Embryonic facial prominence (tissue), 1 donor: ENCODE measurements around the gene AMPD2.

Source experiments
- DNase-seq: peaks from one replicate; pipeline ENCODE4 v3.0.0-alpha.2; 2016; ENCODE audit errors: extremely low spot score

AMPD2 gene

GRCh38 chr1:109617291-109617801 lies 2.3 kb upstream of the AMPD2 start:
- no peak for DNase-seq

- DNase-seq: no peak
Observed at GRCh38 chr1:109618661-109619575, 719 bp upstream of the AMPD2 start.

GRCh38 chr1:109620401-109620791 lies 759 bp downstream of the AMPD2 start:
- DNase-seq: peak; percentile 13

DNA sequence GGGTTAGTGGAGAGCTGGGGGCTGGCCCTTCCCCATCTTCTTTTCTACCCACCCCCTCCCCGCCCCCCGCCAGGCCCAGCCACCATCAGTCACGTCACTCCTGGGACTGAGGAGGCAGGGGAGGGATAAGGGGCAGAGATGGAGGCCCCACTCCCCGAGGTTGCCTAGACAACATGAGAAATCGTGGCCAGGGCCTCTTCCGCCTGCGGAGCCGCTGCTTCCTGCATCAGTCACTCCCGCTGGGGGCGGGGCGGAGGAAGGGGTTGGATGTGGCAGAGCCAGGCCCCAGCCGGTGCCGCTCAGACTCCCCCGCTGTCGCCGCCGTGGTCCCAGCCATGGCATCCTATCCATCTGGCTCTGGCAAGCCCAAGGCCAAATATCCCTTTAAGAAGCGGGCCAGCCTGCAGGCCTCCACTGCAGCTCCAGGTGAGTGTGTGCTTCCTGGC lies 1.2 kb downstream of the AMPD2 start:
- DNase-seq: peak; percentile 87

GRCh38 chr1:109621379-109622136 lies 1.9 kb downstream of the AMPD2 start:
- no peak for DNase-seq

- DNase-seq: no peak
Observed at GRCh38 chr1:109622137-109622892, 2.7 kb downstream of the AMPD2 start.

DNA sequence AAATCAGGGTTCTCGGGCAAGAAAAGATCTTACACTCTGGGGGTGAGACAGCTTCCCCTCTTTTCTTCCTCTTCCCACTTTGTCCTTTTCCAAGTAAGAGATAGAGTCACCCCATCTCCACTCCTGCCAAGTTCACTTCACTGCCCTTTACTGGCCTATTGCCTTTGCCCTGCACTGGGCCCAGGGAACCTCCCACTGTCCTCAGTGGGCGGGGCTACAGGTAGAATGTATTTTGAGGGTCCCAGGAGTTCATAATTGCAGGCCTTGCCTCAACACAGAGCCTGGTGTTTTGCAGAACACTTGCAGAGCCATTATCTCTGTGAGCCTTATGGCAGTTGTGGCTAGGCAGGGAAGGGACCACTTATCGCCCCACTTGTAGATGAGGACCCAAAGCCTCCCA lies 3.3 kb downstream of the AMPD2 start:
- no peak for DNase-seq

DNA sequence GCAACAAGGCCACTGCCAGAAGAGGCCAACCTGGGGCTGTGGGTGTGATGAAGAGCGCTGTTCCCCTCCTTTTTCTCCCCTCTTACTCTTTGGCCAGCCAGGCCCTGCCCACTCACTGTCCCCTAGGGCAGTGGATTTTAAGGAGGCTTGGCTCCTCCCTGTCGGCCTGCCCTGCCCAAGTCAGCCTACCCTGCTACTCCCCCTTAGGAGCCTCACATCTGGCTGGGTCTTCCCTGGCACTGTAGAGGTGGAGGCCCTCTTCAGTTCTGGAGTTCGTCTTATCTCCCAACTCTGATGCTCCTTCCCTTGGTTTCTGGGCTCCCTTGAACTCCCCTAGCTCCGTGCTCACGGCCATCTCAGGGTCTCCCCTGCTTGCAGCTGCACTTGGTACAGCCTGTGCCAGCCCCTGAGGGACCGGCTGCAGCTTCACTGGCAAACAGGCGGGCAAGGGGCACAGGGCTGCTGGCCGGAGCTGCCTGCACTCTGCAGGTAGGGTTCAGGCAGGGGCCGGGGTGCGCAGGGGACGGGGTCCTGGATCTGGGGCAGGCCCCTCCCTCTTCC lies 4.0 kb downstream of the AMPD2 start:
- no peak for DNase-seq

DNA sequence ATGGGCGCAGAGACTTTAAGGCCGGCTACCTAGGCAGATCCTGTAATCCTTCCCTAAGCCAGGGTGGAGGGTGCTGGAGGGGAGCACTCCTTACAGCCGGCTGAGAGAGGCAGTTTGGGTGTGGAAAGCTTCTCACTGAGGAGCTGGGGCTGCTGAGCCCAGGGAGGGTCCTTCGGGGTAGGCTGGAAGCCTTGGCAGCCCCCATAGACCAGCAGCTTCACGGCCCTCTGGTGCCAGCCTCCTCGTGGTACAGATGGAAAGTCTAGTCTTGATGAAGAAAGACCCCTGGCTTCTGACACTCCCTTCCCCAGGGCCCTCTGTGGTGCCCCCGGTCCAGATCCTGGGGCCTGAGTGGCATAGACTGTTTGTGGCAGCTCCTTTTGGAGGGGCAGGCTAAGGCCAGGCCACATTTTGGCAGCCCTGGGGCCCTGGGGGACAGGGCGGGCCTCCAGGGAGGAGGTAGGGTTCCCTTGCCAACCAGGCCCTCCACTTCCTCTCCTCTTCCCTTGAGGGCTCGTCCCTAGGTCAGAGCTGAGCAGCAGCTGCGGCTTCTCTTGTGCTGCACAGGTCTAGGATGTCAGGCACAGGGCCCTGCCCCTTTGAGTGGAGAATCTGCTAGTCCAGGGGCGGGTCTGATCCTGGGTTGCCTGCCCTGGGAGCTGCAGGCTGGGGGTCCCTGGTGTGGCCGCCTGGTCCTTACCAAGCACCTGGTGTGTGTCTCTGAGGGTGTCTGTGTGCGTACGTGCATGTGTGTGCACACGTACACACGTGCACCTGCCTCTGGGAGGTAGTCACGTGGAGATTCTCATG lies 4.8 kb downstream of the AMPD2 start:
- DNase-seq: no peak

DNA sequence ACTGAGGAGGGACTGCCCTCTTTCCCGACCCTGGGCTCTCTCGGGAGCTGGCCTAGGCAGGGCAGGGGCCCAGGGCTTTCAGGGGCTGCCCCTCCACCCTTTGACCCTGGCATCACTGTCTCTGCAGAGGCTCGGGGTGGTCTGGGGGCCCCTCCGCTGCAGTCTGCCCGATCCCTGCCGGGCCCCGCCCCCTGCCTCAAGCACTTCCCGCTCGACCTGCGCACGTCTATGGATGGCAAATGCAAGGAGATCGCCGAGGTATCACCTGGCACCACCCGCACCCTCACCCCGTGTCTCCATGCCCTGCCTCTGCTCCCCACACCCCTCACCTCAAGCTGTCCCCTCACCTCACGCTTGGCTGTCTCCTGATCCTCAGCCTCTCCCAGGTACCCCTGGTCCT lies 5.5 kb downstream of the AMPD2 start:
- no peak for DNase-seq

DNA sequence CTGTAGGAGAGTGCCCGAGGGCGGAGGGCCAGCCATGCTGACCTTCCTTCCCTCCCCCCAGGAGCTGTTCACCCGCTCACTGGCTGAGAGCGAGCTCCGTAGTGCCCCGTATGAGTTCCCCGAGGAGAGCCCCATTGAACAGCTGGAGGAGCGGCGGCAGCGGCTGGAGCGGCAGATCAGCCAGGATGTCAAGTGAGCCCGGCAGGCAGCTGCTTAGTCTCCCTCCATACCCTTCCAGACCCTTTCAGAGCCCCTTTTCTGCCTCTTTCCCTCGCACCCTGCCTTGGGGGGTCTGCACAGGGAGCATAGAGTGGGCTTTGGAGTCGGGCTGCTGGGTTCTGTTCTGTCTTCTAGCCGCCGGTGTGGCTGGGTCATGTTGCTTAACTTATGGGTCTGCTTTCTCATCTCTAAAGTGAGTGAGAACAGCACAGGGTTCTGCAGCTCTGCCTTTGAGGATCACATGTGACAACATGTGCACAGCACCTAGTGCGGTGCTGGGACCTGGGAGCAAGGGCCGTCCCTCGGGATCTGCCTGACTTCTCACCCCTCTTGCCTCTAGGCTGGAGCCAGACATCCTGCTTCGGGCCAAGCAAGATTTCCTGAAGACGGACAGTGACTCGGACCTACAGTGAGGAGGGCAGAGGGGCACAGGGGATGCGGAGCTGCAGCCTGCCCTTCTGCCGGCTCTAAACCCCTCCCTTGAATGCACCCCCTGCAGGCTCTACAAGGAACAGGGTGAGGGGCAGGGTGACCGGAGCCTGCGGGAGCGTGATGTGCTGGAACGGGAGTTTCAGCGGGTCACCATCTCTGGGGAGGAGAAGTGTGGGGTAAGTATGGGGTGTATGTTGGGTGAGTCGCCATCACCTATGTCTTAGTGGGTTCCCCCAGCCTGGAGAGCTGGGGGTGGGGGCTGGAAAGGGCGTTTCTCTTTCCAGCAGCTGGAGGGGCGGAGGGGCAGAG lies 6.2 kb downstream of the AMPD2 start:
- DNase-seq: no peak

GRCh38 chr1:109626682-109627408 lies 7.2 kb downstream of the AMPD2 start:
- no peak for DNase-seq

DNA sequence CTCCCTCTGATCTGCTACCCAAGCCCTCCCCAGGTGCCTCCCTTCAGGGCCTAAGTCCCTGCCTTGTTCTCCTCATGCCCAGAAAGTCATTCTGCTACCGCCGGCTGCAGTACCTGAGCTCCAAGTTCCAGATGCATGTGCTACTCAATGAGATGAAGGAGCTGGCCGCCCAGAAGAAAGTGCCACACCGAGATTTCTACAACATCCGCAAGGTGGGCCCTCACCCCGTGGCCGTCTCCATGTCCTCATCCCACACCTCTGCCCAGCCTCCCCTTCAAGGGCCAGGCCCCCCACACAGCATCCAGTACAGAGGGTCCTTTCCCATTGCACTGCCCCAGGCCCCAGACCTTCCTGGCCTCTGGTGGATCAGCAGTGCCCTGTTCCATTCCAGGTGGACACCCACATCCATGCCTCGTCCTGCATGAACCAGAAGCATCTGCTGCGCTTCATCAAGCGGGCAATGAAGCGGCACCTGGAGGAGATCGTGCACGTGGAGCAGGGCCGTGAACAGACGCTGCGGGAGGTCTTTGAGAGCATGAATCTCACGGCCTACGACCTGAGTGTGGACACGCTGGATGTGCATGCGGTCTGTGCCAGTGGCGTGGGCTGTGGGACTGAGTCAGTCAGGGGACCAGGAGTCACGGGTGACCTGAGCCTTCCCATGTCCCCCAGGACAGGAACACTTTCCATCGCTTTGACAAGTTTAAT lies 8.2 kb downstream of the AMPD2 start:
- DNase-seq: no peak

DNA sequence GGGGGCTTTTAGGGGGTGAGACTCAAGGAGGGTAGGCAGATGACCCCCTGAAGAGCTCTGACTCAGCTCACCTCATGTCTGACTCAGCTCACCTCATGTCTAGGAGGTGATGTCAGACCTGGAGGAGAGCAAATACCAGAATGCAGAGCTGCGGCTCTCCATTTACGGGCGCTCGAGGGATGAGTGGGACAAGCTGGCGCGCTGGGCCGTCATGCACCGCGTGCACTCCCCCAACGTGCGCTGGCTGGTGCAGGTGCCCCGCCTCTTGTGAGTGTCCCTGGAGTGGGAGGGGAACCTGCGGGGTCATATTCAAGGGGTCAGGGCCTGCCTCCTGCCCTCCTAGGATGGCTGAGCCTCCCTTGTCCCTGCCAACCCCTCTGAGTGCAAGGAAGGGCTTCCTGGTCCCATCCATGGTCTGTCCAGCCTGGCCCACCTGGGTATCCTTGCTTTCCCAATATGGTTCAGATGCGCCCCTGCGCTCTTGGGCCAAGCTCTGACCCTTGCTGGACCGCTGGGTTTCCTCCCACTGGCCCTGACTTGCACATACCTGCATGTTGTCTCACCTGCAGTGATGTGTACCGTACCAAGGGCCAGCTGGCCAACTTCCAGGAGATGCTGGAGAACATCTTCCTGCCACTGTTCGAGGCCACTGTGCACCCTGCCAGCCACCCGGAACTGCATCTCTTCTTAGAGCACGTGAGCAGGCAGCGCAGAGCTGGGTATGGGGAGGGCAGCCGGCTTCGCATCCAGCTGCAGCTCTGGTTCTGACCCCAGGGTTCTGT lies 9.1 kb downstream of the AMPD2 start:
- DNase-seq: no peak

DNA sequence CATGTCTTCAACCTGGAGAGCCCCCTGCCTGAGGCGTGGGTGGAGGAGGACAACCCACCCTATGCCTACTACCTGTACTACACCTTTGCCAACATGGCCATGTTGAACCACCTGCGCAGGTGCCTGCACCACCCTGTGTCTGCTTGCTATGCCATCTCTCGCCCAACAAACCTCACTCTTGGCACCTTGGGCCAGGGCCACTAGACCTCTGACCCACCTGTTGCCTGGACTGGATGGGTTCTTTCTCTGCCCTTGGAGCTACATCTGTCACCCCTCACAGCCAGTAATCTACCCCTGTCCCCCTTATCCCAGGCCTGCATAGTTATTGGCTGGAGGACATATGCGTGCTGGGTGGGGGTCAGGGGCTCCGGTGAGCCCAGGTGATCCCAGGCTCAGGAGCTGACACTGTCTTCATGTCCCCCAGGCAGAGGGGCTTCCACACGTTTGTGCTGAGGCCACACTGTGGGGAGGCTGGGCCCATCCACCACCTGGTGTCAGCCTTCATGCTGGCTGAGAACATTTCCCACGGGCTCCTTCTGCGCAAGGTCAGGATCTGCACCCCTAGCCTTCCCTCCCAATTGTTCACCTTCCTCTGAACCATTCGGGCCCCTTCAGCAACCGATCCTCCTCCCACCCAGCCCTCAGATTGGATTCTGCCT lies 9.9 kb downstream of the AMPD2 start:
- DNase-seq: no peak

GRCh38 chr1:109630081-109630897 lies 10.7 kb downstream of the AMPD2 start:
- no peak for DNase-seq
